ENCODE results near the gene PLA1A. TPM values are rescaled to one million over a fixed set of nuclear protein-coding genes. Genes with fewer than 3 reads are reported as not detected.

Gene PLA1A
- polyA plus RNA-seq, 1 of the 3 experiments (the other 2 are of a cell fraction) = not detected

DNA sequence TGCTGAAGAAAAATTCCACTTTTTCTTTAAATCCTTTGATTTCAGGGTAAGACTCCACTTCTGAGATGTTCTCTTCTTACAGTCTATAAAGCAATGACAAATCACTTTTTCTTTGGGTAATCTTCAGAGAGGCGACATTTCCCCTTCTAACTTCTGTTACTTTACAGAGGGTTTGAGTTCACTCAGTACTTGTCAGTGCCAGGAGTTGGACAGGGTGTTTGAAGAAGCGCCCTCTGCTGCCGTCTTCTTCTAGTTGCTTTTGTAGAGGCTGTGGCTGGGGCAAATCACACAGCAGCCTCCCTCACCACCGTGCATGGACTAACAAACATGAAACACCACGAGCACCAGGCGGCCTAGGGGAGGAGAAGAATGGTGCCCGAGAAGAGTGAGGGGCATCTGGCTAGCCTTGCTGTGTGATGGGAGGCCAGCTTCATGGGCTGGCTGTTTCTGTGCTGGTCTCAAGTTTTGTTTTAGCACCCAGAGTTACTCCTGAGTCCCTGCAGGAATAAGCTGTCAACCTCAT lies 38.2 kb upstream of the PLA1A start, which contains the start of gene CD80:
Gene CD80, minus strand, starts transcription at position 174 of the 523 bp plus-strand sequence. CDS start 1,886 bp downstream, outside the sequence.
- Histone ChIP-seq H3F3A (replicated peaks; ENCODE audit: insufficient read depth) (no peaks in the 10 kb centered on the region), H3K9ac (no peak within 1 kb of the TSS), H3K27me3 (ENCODE audit: insufficient read depth) (no peaks in the 10 kb centered on the region), H3K4me2 (no peak within 1 kb of the TSS), H3K27ac (ENCODE audit: low read depth in 2 of 2, low read length in 1 of 2) (no peak within 1 kb of the TSS), H3K9me3 (no peaks in the 10 kb centered on the region), H3K36me3 (replicated peaks in 1 of 2; ENCODE audit: control insufficient read depth in 1 of 2, insufficient read depth in 2 of 2, low read length in 1 of 2) (no peaks in the 10 kb centered on the region), H3K4me1 (ENCODE audit: control insufficient read depth in 1 of 2, insufficient read depth in 2 of 2, low read depth in 1 of 2, low read length in 1 of 2) (no peaks in the 10 kb centered on the region; a peak in 1 of 4 replicates), H3K79me2 (ENCODE audit: insufficient read depth) (no peaks in the 10 kb centered on the region), H4K20me1 (ENCODE audit: insufficient read depth) (no peaks in the 10 kb centered on the region), H2AFZ (ENCODE audit: low read depth) (no peak within 1 kb of the TSS), H3K9me2 (no peaks in the 10 kb centered on the region), H3K4me3 (ENCODE audit: low read depth in 2 of 2, low read length in 1 of 2) (no peak within 1 kb of the TSS)
- TF ChIP-seq, protein P1, sequence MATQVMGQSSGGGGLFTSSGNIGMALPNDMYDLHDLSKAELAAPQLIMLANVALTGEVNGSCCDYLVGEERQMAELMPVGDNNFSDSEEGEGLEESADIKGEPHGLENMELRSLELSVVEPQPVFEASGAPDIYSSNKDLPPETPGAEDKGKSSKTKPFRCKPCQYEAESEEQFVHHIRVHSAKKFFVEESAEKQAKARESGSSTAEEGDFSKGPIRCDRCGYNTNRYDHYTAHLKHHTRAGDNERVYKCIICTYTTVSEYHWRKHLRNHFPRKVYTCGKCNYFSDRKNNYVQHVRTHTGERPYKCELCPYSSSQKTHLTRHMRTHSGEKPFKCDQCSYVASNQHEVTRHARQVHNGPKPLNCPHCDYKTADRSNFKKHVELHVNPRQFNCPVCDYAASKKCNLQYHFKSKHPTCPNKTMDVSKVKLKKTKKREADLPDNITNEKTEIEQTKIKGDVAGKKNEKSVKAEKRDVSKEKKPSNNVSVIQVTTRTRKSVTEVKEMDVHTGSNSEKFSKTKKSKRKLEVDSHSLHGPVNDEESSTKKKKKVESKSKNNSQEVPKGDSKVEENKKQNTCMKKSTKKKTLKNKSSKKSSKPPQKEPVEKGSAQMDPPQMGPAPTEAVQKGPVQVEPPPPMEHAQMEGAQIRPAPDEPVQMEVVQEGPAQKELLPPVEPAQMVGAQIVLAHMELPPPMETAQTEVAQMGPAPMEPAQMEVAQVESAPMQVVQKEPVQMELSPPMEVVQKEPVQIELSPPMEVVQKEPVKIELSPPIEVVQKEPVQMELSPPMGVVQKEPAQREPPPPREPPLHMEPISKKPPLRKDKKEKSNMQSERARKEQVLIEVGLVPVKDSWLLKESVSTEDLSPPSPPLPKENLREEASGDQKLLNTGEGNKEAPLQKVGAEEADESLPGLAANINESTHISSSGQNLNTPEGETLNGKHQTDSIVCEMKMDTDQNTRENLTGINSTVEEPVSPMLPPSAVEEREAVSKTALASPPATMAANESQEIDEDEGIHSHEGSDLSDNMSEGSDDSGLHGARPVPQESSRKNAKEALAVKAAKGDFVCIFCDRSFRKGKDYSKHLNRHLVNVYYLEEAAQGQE (IDR thresholded peaks at IDR 0.05; ENCODE audit: low read depth, low read length) = no peak
- no peak for TF ChIP-seq NFIC (IDR thresholded peaks at IDR 0.05; ENCODE audit: borderline replicate concordance)
- CTCF ChIA-PET = no interaction called here
- no peak for DNase-seq
- 61% methylated on average over 7 of the region's 7 CpGs for WGBS (ENCODE audit: low lambda C conversion rate)
- POLR2A ChIA-PET = no interaction called here

DNA sequence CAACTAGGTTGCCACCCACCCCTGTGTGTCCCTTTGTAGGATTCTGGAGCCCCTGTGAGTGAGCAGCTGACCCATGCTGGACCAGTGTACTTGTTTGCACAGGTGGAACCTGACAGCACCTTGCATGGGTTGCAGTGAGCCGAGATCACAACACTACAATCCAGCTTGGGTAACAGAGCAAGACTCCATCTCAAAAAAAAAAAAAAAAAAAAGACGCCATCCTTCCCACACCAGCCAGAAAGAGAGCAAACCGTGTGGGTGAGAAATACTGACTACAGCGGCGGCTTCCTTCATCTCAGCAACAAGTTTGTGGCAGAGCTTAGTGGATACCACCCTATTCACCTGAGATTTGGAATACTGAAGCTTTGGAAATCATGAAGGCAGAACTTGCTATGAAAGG lies 37.5 kb upstream of the PLA1A start:
- no peak overlapping the region for H3K4me3 ChIP-seq (ENCODE audit: low read depth in 2 of 2, low read length in 1 of 2)
- 81% methylated on average over 5 of the region's 5 CpGs for WGBS (ENCODE audit: low lambda C conversion rate)
- CTCF ChIA-PET = no interaction called here
- no peaks in the 10 kb centered on the region for H4K20me1 ChIP-seq (ENCODE audit: insufficient read depth)
- H3K27ac ChIP-seq (ENCODE audit: low read depth in 2 of 2, low read length in 1 of 2) = no peak overlapping the region
- H3F3A ChIP-seq (replicated peaks; ENCODE audit: insufficient read depth) = no peaks in the 10 kb centered on the region
- TF ChIP-seq FOSL2 (IDR thresholded peaks at IDR 0.05; ENCODE audit: borderline replicate concordance, low read depth) = no peak
- no peak for TF ChIP-seq MXI1 (IDR thresholded peaks at IDR 0.05; ENCODE audit: low read depth, low read length)
- TF ChIP-seq, protein P2, sequence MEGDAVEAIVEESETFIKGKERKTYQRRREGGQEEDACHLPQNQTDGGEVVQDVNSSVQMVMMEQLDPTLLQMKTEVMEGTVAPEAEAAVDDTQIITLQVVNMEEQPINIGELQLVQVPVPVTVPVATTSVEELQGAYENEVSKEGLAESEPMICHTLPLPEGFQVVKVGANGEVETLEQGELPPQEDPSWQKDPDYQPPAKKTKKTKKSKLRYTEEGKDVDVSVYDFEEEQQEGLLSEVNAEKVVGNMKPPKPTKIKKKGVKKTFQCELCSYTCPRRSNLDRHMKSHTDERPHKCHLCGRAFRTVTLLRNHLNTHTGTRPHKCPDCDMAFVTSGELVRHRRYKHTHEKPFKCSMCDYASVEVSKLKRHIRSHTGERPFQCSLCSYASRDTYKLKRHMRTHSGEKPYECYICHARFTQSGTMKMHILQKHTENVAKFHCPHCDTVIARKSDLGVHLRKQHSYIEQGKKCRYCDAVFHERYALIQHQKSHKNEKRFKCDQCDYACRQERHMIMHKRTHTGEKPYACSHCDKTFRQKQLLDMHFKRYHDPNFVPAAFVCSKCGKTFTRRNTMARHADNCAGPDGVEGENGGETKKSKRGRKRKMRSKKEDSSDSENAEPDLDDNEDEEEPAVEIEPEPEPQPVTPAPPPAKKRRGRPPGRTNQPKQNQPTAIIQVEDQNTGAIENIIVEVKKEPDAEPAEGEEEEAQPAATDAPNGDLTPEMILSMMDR (IDR thresholded peaks at IDR 0.05) = no peak
- TF ChIP-seq, protein P3, sequence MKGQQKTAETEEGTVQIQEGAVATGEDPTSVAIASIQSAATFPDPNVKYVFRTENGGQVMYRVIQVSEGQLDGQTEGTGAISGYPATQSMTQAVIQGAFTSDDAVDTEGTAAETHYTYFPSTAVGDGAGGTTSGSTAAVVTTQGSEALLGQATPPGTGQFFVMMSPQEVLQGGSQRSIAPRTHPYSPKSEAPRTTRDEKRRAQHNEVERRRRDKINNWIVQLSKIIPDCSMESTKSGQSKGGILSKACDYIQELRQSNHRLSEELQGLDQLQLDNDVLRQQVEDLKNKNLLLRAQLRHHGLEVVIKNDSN (IDR thresholded peaks at IDR 0.05; ENCODE audit: borderline replicate concordance, low read depth) = no peak
- TF ChIP-seq, protein P4, sequence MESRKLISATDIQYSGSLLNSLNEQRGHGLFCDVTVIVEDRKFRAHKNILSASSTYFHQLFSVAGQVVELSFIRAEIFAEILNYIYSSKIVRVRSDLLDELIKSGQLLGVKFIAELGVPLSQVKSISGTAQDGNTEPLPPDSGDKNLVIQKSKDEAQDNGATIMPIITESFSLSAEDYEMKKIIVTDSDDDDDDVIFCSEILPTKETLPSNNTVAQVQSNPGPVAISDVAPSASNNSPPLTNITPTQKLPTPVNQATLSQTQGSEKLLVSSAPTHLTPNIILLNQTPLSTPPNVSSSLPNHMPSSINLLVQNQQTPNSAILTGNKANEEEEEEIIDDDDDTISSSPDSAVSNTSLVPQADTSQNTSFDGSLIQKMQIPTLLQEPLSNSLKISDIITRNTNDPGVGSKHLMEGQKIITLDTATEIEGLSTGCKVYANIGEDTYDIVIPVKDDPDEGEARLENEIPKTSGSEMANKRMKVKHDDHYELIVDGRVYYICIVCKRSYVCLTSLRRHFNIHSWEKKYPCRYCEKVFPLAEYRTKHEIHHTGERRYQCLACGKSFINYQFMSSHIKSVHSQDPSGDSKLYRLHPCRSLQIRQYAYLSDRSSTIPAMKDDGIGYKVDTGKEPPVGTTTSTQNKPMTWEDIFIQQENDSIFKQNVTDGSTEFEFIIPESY (IDR thresholded peaks at IDR 0.05; ENCODE audit: borderline replicate concordance, low read depth) = no peak
- TF ChIP-seq, protein P5, sequence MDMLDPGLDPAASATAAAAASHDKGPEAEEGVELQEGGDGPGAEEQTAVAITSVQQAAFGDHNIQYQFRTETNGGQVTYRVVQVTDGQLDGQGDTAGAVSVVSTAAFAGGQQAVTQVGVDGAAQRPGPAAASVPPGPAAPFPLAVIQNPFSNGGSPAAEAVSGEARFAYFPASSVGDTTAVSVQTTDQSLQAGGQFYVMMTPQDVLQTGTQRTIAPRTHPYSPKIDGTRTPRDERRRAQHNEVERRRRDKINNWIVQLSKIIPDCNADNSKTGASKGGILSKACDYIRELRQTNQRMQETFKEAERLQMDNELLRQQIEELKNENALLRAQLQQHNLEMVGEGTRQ (IDR thresholded peaks at IDR 0.05; ENCODE audit: borderline replicate concordance, low read depth, low read length) = no peak
- no peak for TF ChIP-seq POLR2AphosphoS5 (IDR thresholded peaks at IDR 0.05; ENCODE audit: low read depth, low read length)
- no peak for TF ChIP-seq EP300 (IDR thresholded peaks at IDR 0.05; ENCODE audit: borderline replicate concordance in 1 of 2, low read depth in 1 of 2, low read length in 1 of 2)
- TF ChIP-seq ELF1 (IDR thresholded peaks at IDR 0.05) = no peak
- no peak for TF ChIP-seq TCF12 (IDR thresholded peaks at IDR 0.05)
- no peak for TF ChIP-seq GABPA (IDR thresholded peaks at IDR 0.05; ENCODE audit: low read depth)
- POLR2A ChIA-PET = no interaction called here
- no peak overlapping the region for H3K9ac ChIP-seq
- no peak for DNase-seq
- H3K4me1 ChIP-seq (ENCODE audit: control insufficient read depth in 1 of 2, insufficient read depth in 2 of 2, low read depth in 1 of 2, low read length in 1 of 2) = no peaks in the 10 kb centered on the region; a peak in 1 of 4 replicates
- H3K27me3 ChIP-seq (ENCODE audit: insufficient read depth) = no peaks in the 10 kb centered on the region
- no peak overlapping the region for H3K4me2 ChIP-seq
- H3K9me2 ChIP-seq = no peaks in the 10 kb centered on the region
- H3K79me2 ChIP-seq (ENCODE audit: insufficient read depth) = no peaks in the 10 kb centered on the region
- H2AFZ ChIP-seq (ENCODE audit: low read depth) = no peak overlapping the region
- no peaks in the 10 kb centered on the region for H3K36me3 ChIP-seq (replicated peaks in 1 of 2; ENCODE audit: control insufficient read depth in 1 of 2, insufficient read depth in 2 of 2, low read length in 1 of 2)
- H3K9me3 ChIP-seq = no peaks in the 10 kb centered on the region
